Measurements from ENCODE around the gene SYT13. TPM values are rescaled to one million over a fixed set of nuclear protein-coding genes. Genes with fewer than 3 reads are reported as not detected.

Gene SYT13
- total and polyA plus RNA-seq, 10 of the 15 experiments (the other 5 are each of a cell fraction or from before 2014, with no cell fraction given) = not detected

GRCh38 chr11:45269678-45270077 is 16.5 kb downstream of the SYT13 start:
- no peaks in the 10 kb centered on the region for H4K20me1 ChIP-seq (ENCODE audit: control insufficient read depth, insufficient read depth)
- ChIA-PET POLR2A (no interaction called here), SMC1A (ENCODE audit: uncharacterized antibody, unreplicated experiment) (no interaction called here), RAD21 (ENCODE audit: unreplicated experiment) (no interaction called here), CTCF (no interaction called here)
- H3K4me1 ChIP-seq (ENCODE audit: control insufficient read depth, insufficient read depth, low read length) = no peaks in the 10 kb centered on the region
- H2AFZ ChIP-seq (ENCODE audit: control insufficient read depth, low read depth, low read length) = no peak overlapping the region
- H3K79me2 ChIP-seq (ENCODE audit: control insufficient read depth, insufficient read depth, low read length) = no peaks in the 10 kb centered on the region
- FAIRE-seq = no peak
- no peak overlapping the region for H3K4me2 ChIP-seq (ENCODE audit: control insufficient read depth, insufficient read depth)
- H3K27me3 ChIP-seq (replicated peaks in 1 of 2; ENCODE audit: control insufficient read depth in 2 of 2, insufficient read depth in 2 of 2, low read length in 1 of 2) = peaks cover 0 to 2% of the 10 kb centered on the region in 2 experiments; a peak in 2 of 4 replicates
- no peak overlapping the region for H3K9ac ChIP-seq (ENCODE audit: control insufficient read depth, insufficient read depth, low read length)
- intact Hi-C loops (cut with micrococcal nuclease; ENCODE audit: unreplicated experiment) = no loop called here
- TF ChIP-seq BHLHE40 (IDR thresholded peaks at IDR 0.05; ENCODE audit: borderline replicate concordance in 1 of 2, low read depth in 2 of 2, low read length in 1 of 2) = no peak
- no peak for TF ChIP-seq BMI1 (IDR thresholded peaks at IDR 0.05; ENCODE audit: borderline replicate concordance)
- TF ChIP-seq ASH2L (IDR thresholded peaks at IDR 0.05; ENCODE audit: borderline replicate concordance, low read depth) = no peak
- TF ChIP-seq IRF5 (IDR thresholded peaks at IDR 0.05; ENCODE audit: borderline replicate concordance) = no peak
- no peak for TF ChIP-seq KDM1A (IDR thresholded peaks at IDR 0.05; ENCODE audit: borderline replicate concordance)
- no peak for TF ChIP-seq HSF1 (IDR thresholded peaks at IDR 0.05; ENCODE audit: low read depth, low read length)
- no peak for TF ChIP-seq SPI1 (IDR thresholded peaks at IDR 0.05; ENCODE audit: borderline replicate concordance, insufficient read depth, low read depth, low read length)
- TF ChIP-seq PAX5 (IDR thresholded peaks at IDR 0.05; ENCODE audit: borderline replicate concordance, low read depth, low read length) = no peak
- TF ChIP-seq POU2F2 (IDR thresholded peaks at IDR 0.05; ENCODE audit: borderline replicate concordance, low read depth, low read length) = no peak
- no peak for TF ChIP-seq SMAD5 (IDR thresholded peaks at IDR 0.05; ENCODE audit: low read depth)
- no peak for TF ChIP-seq RELA (IDR thresholded peaks at IDR 0.05; ENCODE audit: borderline replicate concordance, partially characterized antibody)
- H3K27ac ChIP-seq (ENCODE audit: control insufficient read depth, insufficient read depth) = no peak overlapping the region
- in situ Hi-C loops (cut with MboI) = no loop called here
- no peak for DNase-seq (ENCODE audit: low read depth, low spot score)
- ATAC-seq = no peak
- H3K4me3 ChIP-seq = no peak overlapping the region
- no peaks in the 10 kb centered on the region for H3K9me3 ChIP-seq (replicated peaks; ENCODE audit: control insufficient read depth, insufficient read depth, low read length)
- no peaks in the 10 kb centered on the region for H3K36me3 ChIP-seq (ENCODE audit: control insufficient read depth in 2 of 2, insufficient read depth in 2 of 2, low read length in 1 of 2)
- no TSS peak for BruUV-seq (replicated peaks)

All from GM12878 (cell line).